NCI-H2227 (cell line): ENCODE data around the gene DMRTB1.
"Not testable (repeated sequence)": the region's sequence is repeated elsewhere in the genome, so short reads cannot be mapped to it uniquely, and the experiment has no call there.

Experiments used
- DNase-seq: peaks from one replicate; lab custom pipeline; 2025; ENCODE audit not compliant: unreplicated experiment; lab: John Stamatoyannopoulos, UW

The DMRTB1 gene

DNA sequence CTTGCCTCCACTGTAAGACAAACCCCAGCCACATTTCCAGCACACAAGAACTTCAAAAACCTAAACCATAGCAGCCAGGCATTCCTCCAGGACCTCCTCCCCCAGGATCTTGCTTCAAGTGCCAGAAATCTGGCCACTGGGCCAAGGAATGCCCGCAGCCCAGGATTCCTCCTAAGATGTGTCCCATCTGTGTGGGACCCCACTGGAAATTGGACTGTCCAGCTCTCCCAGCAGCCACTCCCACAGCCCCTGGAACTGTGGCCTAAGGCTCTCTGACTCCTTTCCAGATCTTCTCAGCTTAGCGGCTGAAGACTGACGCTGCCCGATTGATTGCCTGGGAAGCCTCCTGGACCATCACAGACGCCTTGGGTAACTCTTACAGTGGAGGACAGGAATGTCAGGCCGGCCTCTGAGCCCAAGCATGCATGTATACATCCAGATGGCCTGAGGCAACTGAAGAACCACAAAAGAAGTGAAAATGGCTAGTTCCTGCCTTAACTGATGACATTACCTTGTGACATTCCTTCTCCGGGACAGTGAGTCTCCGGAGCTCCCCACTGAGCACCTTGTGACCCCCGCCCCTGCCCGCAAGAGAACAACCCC lies 24.7 kb upstream of the DMRTB1 start:
- not testable (repeated sequence) for DNase-seq

DNA sequence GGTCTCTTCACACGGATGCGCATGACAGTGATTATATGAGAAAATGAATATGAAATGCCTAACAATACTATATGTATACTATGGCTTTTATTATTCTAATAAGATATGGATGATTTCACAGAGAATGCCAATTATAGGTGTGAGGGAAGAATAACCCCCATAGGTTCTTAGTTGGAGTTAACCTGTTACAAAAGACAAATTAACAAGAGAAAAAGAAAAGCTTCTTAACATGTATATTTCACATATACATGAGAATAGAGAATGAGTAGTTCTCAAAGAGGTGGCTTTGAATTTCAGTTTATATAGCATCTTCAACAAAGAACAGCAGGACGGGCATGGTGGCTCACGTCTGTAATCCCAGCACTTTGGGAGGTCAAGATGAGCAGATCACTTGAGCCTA lies 24.0 kb upstream of the DMRTB1 start:
- DNase-seq, result no peak

DNA sequence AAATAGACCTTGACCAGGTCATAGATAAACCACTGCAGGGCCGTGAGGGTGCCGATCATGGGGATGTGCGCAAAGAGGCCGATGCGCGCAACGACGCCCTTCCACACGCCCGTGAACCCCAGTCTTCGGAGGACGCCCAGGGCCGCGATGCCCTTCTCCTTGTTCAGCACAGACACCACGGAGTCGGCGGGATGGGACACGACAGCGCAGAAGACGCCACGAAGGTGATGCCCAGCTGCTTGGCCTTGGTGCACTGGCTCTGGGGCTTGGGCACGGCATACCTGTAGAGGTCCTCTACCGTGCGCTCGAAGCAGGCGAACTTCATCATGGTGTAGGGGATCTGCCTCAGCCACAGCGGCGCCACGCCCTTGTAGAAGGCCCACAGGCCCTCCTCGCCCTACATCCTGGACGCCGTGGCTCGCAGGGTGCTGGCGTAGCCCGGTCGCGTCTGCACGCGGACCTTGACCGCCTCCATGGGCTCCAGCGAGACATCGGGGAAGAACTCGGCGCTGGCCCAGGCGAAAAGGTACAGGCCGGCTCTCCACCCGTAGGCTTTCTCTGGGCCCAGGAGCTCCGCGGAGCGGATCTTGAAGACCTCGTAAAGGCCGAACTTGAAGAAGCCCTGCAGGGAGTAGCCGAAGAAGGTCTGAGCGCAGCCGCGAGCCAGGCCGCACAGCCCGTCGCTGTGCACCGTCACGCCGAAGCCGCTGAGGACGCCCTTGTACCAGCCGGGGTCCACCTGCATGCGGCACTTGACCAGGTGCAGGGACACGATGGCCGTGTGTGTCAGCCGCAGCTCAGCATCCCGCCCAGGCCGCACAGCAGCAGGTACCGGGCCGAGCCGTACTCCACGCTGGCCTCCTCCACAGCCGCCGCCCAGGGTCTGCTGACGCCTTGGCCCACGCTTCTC lies 20.5 kb upstream of the DMRTB1 start:
- no peak for DNase-seq

DNA sequence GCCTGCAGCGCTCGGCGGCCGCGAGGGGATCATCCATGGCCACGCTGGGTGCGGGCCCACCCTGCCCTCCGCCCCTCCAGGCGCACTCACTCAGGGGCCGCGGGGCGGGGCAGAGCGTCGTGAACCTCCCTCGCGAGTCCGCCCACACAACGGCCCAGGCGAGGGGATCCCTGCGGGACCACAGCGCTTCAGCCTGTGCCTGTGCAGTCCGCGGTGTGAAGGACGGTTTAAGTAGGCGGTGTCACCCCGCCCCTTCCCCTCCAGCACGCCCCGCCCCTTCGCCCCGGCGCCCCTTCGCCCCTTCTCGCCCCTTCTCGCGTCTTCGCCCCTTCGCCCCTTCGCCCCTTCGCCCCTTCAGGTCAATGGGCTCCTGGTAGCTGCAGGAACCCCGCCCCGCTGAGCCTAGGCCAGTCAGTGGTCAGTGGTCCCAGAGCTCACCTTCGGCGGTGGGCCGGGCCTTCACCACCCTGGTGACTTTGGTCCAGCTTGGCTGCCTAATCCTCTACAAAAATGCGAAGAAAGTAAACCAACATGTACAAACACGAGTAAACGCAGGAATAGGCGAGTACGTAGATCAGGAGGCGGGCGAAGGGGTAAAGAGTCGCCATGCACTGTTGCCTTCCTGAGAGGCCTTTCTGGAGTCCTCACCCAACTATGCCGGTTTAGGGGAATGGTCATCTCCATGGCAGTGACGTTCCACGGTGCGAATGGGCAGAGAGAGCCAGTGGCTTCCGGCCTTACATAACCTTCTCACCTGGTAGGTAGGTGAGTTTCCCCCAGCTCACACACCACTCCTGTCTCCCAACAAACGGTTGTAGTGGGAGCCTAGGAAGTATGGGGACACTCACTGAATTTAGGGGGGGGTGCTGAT lies 19.6 kb upstream of the DMRTB1 start:
- DNase-seq, result no peak

DNA sequence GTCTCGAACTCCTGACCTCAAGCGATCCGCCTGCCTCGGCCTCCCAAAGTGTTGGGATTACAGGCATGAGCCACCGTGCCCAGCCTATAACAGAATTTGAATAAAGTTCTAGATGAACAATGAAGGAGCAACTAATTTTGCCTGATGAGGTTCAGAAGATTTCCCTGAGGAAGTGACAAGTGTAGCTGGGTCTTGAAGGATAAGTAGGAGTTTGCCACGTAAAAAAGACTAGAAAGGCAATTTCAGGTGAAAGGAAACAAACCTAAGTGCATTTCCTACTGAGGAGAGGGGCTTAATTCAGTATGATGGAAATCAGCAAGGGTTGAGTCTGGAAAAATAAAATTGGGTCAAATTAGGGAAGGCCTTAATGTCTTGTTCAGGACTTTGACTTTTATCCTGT lies 18.6 kb upstream of the DMRTB1 start:
- no peak for DNase-seq

DNA sequence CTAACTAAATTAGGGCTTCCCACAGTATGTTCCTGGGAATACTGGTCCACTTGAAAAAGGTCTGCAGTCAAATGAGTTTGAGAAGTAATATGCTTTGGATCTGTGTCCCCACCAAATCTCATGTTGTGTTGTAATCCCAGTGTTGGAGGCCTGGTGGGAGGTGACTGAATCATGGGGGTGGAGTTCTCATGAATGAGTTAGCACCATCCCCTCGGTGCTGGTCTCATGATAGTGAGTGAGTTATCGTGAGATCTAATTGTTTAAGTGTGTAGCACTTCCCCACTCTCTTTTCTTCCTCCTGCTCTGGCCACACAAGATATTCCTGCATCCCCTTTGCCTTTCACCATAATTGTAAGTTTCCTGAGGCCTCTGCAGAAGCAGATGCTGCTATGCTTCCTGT lies 16.9 kb upstream of the DMRTB1 start:
- DNase-seq, result no peak

DNA sequence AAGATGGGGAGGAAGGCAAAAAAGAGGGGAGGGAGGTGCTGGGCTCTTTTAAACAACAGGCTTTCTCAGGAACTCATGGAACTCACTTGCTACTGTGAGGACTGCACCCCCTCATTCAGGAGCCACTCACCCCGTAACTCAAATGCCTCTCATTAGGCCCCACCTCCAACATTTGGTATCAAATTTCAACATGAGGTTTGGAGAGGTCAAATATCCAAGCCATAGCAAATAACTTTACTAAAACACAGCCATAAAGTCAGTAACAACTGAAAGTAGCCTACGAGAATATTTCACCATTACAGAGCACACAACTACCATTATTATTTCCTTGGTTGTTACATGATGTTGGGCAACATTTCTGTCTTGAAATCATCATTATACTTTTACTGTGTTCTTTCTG lies 13.1 kb upstream of the DMRTB1 start:
- DNase-seq, result no peak

DNA sequence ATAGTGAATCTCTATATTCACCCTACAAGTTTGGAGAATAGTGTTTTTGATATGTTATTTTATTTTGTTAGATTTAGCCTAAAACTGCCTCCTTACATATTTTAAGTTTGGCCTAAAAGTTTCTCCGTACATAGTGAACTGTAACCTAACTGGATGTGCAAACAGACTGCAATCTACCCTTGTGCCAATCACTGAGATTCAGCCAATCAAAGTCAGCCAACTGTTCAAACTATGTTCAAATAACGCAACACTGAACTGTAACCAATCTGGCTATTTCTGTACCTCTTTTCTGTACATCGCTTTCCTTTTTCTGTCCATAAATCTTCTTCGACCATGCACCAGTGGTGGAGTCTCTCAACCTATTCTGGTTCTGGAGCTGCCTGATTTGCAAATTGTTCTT lies 11.8 kb upstream of the DMRTB1 start:
- no peak for DNase-seq

DNA sequence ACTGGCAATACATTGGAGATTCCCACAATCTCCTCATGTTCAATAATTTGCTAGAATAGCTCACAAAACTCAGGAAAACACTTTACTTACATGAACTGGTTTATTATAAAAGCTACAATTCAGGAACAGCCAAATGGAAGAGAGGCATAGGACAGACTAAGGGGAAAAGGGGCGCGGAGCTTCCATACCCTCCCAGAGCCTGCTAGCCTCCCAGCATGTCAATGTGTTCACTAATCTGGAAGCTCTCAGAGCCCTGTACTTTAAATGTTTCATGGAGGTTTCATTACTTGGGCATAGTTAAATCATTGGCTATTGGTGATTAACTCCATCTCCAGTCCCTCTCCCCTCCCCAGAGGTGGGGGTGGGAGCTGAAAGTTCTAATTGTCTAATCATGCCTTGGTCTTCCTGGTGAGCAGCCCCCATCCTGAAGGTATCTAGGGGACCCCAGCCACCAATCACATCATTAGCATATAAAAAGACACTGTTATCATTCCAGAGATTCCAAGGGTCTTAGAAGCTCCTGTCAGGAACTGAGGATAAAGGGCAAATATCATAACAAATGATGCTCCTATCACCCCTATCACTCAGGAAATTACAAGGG lies 10.9 kb upstream of the DMRTB1 start:
- no peak for DNase-seq

DNA sequence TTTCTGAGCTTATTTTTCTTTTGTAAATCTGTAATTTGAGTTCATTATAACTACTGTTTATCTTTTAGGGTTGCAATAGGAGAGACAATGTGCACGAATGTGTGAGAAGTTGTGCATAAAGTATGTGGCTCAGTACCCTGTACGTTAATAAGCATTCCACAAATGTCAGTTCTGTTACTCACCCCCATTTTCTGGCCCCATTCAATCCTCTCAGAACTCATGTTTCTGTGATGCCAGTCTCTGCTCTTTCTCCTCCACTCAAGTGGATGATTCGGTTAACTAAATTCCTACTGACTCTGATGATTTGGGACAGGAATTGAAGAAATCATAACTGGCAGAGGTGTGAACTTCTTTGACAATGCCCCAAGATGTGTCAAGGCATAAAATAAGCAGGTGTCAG lies 10.2 kb upstream of the DMRTB1 start:
- no peak for DNase-seq

DNA sequence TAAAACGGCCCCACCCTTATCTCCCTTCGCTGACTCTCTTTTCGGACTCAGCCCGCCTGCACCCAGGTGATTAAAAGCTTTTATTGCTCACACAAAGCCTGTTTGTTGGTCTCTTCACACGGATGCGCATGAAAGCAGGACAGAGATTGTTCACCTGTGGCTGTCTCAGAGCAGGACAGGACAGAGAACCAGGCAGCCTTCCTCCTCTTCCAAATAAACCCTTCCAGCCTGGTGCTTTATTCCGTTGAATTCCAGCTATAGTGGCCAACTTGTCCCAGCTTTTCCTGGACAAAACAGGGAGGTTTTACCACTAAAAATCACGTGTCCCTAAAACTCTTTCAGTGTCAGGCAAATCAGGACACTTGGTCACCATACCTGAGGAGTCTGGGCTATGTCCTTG lies 9.5 kb upstream of the DMRTB1 start:
- DNase-seq, result no peak

DNA sequence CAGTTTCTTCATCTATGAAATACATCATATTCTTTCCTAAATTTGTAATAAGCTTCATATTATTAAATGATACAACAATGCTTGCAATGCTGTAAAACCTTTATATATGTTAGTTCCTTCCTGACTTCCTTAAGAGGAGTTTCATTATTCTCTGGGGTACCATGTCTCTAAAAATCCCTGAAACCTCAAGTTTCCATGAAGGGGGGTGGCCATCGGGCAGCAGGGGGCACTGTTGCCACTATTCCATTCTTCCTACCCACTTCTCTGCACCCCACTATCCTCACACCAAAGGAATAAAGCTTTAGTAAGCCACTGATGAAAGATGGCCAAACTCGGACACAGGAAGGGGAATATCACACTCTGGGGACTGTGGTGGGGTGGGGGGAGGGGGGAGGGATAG lies 9.0 kb upstream of the DMRTB1 start:
- DNase-seq, result no peak

DNA sequence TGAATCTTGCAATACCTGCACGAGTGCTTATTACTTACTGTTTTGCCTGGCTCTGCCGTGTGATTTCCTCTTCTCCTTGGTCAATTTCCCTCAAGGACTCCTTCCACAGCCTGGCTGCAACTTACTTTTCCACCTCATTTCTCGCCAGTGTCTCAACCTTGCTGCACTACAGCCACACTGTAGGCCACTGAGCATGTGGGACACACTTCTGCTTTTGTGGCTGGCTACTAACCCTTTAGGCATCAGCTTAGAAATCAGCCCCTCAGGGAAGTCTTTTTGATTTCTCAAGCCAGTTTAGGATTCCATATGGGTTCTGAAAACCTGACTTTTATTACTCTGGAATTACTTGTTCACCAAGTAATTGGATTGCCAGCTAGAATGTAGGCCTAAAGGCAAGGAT lies 5.2 kb upstream of the DMRTB1 start:
- no peak for DNase-seq

DNA sequence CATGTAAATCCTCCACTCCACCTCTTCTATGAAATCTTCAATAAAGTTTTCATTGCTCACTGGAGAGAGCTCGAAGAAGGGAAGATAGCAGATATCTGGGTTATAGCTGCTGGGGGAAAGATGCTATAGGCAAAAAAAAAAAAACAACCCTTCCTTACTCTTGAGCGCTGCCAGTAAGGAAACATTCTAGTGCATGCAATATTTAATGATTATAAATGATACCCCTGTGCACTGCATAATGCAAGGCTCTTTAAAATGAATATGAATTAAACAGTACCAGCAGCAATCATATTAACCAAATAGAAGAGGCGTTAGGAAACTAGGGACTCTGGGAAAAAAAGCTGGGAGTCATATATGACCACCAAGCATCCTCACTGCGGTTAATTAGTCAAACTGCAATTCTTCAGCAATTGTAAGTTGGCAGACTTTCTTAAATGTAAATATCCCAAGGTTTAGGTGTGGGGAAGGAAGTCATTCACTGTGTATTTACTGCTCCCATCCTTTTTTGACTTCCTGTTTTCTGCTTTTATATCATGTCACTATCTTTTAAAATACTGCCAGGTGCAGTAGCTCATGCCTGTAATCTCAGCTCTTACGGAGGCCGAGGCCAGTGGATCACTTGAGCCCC lies 3.7 kb upstream of the DMRTB1 start:
- DNase-seq, result no peak

DNA sequence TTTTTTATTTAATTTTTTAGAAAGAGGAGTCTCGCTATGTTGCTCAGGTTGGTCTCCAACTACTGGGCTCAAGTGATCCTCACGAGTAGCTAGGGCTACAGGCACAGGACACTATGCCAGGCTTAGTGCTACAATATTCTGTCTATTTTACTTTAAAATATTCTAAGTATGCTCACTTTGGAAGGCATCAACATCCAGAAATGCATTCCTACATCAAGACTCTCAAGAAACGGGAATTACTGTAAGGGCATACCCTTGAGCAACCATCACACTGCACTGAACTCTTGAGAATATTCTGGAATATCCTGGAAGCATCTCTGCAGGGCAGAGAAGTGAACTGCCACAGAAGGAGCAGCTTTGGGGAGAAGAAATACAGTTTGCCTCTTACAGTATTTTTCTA lies 565 bp upstream of the DMRTB1 start:
- no peak for DNase-seq

DNA sequence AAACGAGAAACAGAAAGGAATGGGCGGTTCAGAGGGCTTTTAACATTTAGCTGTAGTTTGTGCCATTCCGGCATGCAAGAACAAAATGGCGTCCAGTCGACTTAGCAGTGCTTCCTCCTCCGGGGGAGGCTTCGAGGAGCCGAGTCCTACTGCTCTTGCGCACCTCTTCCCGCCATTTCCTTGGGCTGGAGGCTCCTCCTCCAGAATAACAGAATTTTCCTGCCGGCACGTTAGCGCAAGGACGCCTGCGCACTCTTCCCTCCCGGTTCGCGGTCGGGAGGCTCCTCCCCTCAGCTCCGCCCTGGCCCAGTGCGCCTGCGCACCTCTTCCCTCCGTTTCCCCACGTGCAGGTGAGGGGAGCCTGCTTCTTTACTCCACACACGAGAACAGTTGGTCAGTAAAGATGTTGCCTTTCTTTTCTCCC lies 1.0 kb downstream of the DMRTB1 start:
- no peak for DNase-seq

DNA sequence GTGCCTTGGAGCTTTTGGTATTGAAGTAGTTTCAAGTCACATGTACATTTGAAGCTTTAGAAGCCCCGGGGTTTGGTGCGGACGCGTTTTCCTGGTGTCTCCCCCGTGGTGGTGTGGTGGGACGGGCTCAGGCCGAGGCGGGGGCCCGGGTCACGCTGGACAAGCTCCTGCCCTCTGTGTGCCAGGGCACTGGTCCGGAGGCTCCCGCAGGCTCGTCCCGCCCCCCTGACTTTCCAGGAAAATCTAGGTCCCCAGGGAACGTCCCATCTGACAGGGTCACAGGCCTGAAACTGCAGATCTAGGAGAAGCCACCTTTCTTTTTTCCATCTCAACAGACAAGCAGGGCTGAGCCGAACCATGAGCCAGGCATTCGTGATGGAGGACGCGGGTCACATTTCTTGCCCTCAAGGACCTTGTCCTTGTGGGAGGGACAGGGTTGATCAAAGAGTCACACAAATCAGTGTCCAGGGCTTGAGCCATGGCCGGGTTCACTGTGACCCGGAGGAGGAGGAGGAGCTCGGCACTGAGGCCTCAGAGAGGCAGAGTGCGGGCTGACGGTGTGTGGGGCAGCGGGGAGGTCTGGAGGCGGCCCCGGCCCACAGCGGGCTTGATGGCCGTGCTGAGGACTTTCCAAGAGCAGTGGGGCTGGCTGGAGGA lies 1.6 kb downstream of the DMRTB1 start:
- no peak for DNase-seq

DNA sequence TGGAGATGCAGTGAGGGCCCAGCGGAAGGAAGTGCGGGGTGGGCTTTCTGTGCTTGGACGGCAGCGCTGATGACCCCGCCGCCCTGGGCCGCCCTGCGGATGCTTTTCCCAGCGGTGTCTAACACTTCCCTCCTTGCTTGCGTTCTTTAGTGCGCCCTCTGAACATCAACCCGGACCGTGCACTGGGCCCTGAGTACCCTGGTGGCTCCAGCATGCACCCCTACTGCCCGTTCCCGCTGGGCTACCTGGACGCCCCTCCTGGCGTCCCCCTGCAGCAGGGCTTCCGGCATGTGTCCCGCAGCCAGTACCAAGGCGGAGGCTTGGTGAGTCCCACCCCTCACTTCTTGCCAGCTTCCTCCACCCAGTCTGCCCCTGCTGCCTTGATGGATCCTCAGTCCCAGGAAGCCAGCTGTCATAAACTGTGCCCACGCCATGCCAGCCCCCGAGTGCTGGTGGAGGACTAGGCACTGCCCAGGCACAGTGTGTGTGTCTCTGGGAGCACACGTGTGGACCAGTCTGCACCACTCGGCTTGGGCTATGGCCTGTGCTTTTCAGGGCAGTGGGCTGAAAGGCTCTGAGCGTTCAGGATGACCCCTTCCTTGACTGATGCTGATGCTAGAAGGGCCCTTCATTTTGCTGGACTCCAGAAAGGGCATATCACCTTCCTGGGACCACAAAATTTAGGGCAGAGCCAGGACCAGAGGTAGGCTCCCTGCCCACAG lies 2.3 kb downstream of the DMRTB1 start:
- no peak for DNase-seq

DNA sequence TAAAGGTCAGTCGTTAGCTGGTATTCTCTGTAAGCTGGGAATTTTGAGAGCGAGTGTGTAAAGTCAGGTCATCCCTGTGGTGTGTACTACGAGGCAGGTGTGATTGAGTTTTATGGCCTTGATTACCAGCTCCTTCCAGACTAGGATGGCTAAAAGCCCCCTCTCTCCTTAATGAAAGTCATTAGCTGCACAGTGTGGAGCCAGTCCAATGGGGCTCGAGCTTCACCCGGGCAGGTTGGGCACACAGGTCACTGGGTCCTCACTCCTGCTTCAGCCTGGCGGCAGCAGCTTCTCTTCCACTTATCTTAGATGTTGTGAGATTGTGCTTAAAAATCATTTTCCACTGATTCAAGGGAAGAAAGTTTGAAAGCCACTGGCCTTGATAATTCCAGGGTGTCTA lies 3.0 kb downstream of the DMRTB1 start:
- DNase-seq, result no peak
